SK-N-SH (cell line): ENCODE results near the gene EPDR1. TPM values are rescaled to one million over a fixed set of nuclear protein-coding genes. Genes with fewer than 3 reads are reported as not detected.

Source experiments
- CTCF ChIA-PET: fragments of 300-600, 350-600 bp; formaldehyde crosslinking; extraction: SDS; loops from one replicate; lab custom pipeline; 2021; lab: Yijun Ruan, JAX
- POLR2A ChIA-PET: fragments of 350-600 bp; sonication (Branson Sonifier 250); formaldehyde crosslinking; extraction: SDS; loops from one replicate; lab custom pipeline; 2020; ENCODE audit warnings: antibody characterized with exemption, inconsistent platforms; lab: Yijun Ruan, JAX
- DNase-seq: peaks from one replicate; pipeline ENCODE4 v3.0.0; 2012
- H2AFZ ChIP-seq: fragments of 200-600 bp; sonication (generic); 2 replicates; pipeline ENCODE4 v1.8.1; 2016; ENCODE audit warnings: antibody characterized with exemption, mild to moderate bottlenecking, low read depth
- H3F3A ChIP-seq: fragments of 200-600 bp; sonication (generic); replicated peaks from 2 replicates; pipeline ENCODE3; 2016; ENCODE audit warnings: antibody characterized with exemption, mild to moderate bottlenecking; ENCODE audit not compliant: insufficient read depth
- H3K27ac ChIP-seq, 2 experiments: fragments of 200-500 bp in 1 of 2; fragments of 200-600 bp in 1 of 2; sonication (Bioruptor generic) in 1 of 2; sonication (generic), shearing (Covaris generic) in 1 of 2; 2 replicates each; pipeline versions ENCODE4 v1.5.1 to v1.6.1; 2014 to 2016; ENCODE audit warnings: low read depth in 2 of 2, inconsistent platforms in 1 of 2, low read length in 1 of 2, mild to moderate bottlenecking in 1 of 2, mixed read lengths in 1 of 2
- H3K27me3 ChIP-seq: fragments of 200-600 bp; sonication (generic), shearing (Covaris generic); 2 replicates; pipeline ENCODE4 v1.6.1; 2016; ENCODE audit warnings: mixed run types; ENCODE audit not compliant: insufficient read depth
- H3K36me3 ChIP-seq, 2 experiments: fragments of 200-500 bp in 1 of 2; fragments of 200-600 bp in 1 of 2; sonication (Bioruptor generic) in 1 of 2; sonication (generic) in 1 of 2; replicated peaks in 1 of 2; 2 replicates each; pipeline versions ENCODE3 to v1.5.1; 2014 to 2016; ENCODE audit warnings: low read length in 1 of 2, mild to moderate bottlenecking in 1 of 2; ENCODE audit not compliant: insufficient read depth in 2 of 2, control insufficient read depth in 1 of 2
- H3K4me1 ChIP-seq, 2 experiments: fragments of 200-500 bp in 1 of 2; fragments of 200-600 bp in 1 of 2; sonication (Bioruptor generic) in 1 of 2; sonication (generic), shearing (Covaris generic) in 1 of 2; 2 replicates each; pipeline versions ENCODE4 v1.5.1 to v1.6.1; 2014 to 2016; ENCODE audit warnings: low read depth in 1 of 2, low read length in 1 of 2, mixed run types in 1 of 2; ENCODE audit not compliant: insufficient read depth in 2 of 2, control insufficient read depth in 1 of 2
- H3K4me2 ChIP-seq: fragments of 200-600 bp; sonication (generic), shearing (Covaris generic); 2 replicates; pipeline ENCODE4 v1.6.1; 2017; ENCODE audit warnings: mixed run types
- H3K4me3 ChIP-seq, 2 experiments: fragments of 200-500 bp in 1 of 2; fragments of 200-600 bp in 1 of 2; sonication (Bioruptor generic) in 1 of 2; sonication (generic), shearing (Covaris generic) in 1 of 2; 2 replicates each; pipeline versions ENCODE4 v1.5.1 to v1.8.1; 2014 to 2016; ENCODE audit warnings: low read depth in 2 of 2, inconsistent platforms in 1 of 2, low read length in 1 of 2, mild to moderate bottlenecking in 1 of 2, mixed read lengths in 1 of 2, moderate library complexity in 1 of 2
- H3K79me2 ChIP-seq: fragments of 200-600 bp; sonication (generic); 2 replicates; pipeline ENCODE4 v1.8.1; 2017; ENCODE audit warnings: mild to moderate bottlenecking; ENCODE audit not compliant: insufficient read depth
- H3K9ac ChIP-seq: fragments of 200-600 bp; sonication (generic); 2 replicates; pipeline ENCODE4 v1.6.1; 2017; ENCODE audit warnings: mixed run types
- H3K9me2 ChIP-seq: fragments of 200-600 bp; sonication (generic); 2 replicates; pipeline ENCODE4 v1.6.1; 2017; ENCODE audit warnings: mixed run types
- H3K9me3 ChIP-seq: fragments of 200-600 bp; sonication (generic); 2 replicates; pipeline ENCODE4 v1.6.1; 2017; ENCODE audit warnings: mixed run types, mild to moderate bottlenecking, moderate library complexity
- H4K20me1 ChIP-seq: fragments of 200-600 bp; sonication (generic); 2 replicates; pipeline ENCODE4 v1.6.1; 2017; ENCODE audit warnings: mild to moderate bottlenecking, mixed run types; ENCODE audit not compliant: insufficient read depth
- ELF1 ChIP-seq: IDR thresholded peaks from 2 replicates; pipeline ENCODE4 v1.4.0; 2012
- FOSL2 ChIP-seq: IDR thresholded peaks from 2 replicates; pipeline ENCODE4 v1.4.0; 2012; ENCODE audit warnings: low read depth, mild to moderate bottlenecking, moderate library complexity, borderline replicate concordance
- FOXM1 ChIP-seq: IDR thresholded peaks from 2 replicates; pipeline ENCODE4 v1.4.0; 2012; ENCODE audit warnings: low read depth, mild to moderate bottlenecking
- IRF3 ChIP-seq: fragments of 150-350 bp; IDR thresholded peaks from 2 replicates; pipeline ENCODE4 v1.6.1; 2016; ENCODE audit warnings: mild to moderate bottlenecking, low read depth, low read length
- JUND ChIP-seq: IDR thresholded peaks from 2 replicates; pipeline ENCODE4 v1.4.0; 2012
- MXI1 ChIP-seq: IDR thresholded peaks from 2 replicates; pipeline ENCODE4 v1.6.1; 2012; ENCODE audit warnings: mild to moderate bottlenecking, low read depth, low read length, improper control_type of control experiment
- NRF1 ChIP-seq: IDR thresholded peaks from 2 replicates; pipeline ENCODE4 v1.6.1; 2012; ENCODE audit warnings: low read depth, mild to moderate bottlenecking, low read length
- RCOR1 ChIP-seq: fragments of 150-350 bp; IDR thresholded peaks from 2 replicates; pipeline ENCODE4 v1.6.1; 2017; ENCODE audit warnings: antibody characterized with exemption, low read length
- SIN3A ChIP-seq: IDR thresholded peaks from 2 replicates; pipeline ENCODE4 v1.6.1; 2012; ENCODE audit warnings: low read depth, mild to moderate bottlenecking, low read length, moderate library complexity, borderline replicate concordance
- SMC3 ChIP-seq: IDR thresholded peaks from 2 replicates; pipeline ENCODE4 v1.6.1; 2012; ENCODE audit warnings: low read depth, low read length, improper control_type of control experiment
- YY1 ChIP-seq: IDR thresholded peaks from 2 replicates; pipeline ENCODE4 v1.4.0; 2012; ENCODE audit warnings: low read depth, mild to moderate bottlenecking
- WGBS: methylation state at CpG from one replicate; pipeline ENCODE4 v1.1.6; 2017; ENCODE audit warnings: low lambda C conversion rate; 5-methylcytosine and 5-hydroxymethylcytosine counted together
- polyA plus RNA-seq, 3 experiments: library from polyadenylated mRNA; depleted of rRNA; stranded (reverse); fragments of >200 nt; gene quantifications; 2 replicates each; pipeline ENCODE4 v1.2.3, GENCODE V29; 2012

The EPDR1 gene
- polyA plus RNA-seq, 1 of the 3 experiments (the other 2 are of a cell fraction) = 7.4 TPM

DNA sequence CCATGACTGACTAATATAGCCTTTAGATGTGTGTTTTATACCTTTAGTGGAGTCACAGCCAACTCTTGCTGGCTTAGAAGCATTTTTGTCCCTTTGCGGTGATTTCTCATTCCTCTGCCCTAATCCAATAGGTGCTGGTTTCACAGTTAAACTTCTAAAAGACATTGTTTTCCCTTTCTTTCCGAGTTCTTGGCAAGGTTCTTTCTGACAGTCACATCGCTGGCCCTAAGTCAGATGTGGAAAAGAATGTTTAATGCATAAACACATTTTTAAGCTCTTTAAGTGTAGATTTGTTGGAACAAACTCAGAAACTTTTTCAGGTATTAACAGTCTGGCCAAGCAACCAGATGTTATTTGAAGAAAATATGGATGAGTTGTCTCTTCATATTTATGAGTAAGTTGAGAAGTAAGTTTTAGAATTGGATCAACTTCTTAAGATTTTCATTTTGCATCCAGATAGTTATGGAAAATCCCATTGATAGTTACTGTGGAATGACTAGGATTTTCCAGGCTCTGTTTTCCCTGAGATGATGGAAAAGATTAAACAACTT lies 4.1 kb downstream of the EPDR1 start:
- H3K9ac ChIP-seq = no peak overlapping the region
- H3K9me2 ChIP-seq = no peaks in the 10 kb centered on the region
- no peaks in the 10 kb centered on the region for H3K9me3 ChIP-seq
- H3K36me3 ChIP-seq = no peaks in the 10 kb centered on the region
- peaks cover 0 to 16% of the 10 kb centered on the region in 2 experiments; a peak in 2 of 4 replicates for H3K4me1 ChIP-seq
- TF ChIP-seq SIN3A = no peak
- no peak overlapping the region for H3K4me3 ChIP-seq
- H4K20me1 ChIP-seq = no peaks in the 10 kb centered on the region
- H3K27ac ChIP-seq = no peak overlapping the region
- H3F3A ChIP-seq = no peaks in the 10 kb centered on the region
- no peak overlapping the region for H3K4me2 ChIP-seq
- H3K27me3 ChIP-seq = no peaks in the 10 kb centered on the region
- H2AFZ ChIP-seq = no peak overlapping the region
- 70% methylated on average over 3 of the region's 3 CpGs for WGBS
- H3K79me2 ChIP-seq = peaks cover 6% of the 10 kb centered on the region; the same call in 1 of the 2 replicates
- POLR2A ChIA-PET = no interaction called here
- CTCF ChIA-PET = interaction anchor here (16.2 kb wide), 1 partner anchor 21 kb away, joined by 280 read pairs; no protein-coding TSS in a partner anchor
- no peak for DNase-seq

- ChIA-PET POLR2A (no interaction called here), CTCF (interaction anchor here (1.2 kb wide), 1 partner anchor 9 kb away, joined by 4 read pairs; the partner anchor contains the start of gene SFRP4)
- Histone ChIP-seq H3F3A (no peaks in the 10 kb centered on the region), H3K4me1 (peaks cover 0 to 11% of the 10 kb centered on the region in 2 experiments; a peak in 2 of 4 replicates), H2AFZ (no peak overlapping the region), H3K9me3 (no peaks in the 10 kb centered on the region), H3K4me3 (no peak overlapping the region), H3K27me3 (no peaks in the 10 kb centered on the region), H3K36me3 (no peaks in the 10 kb centered on the region), H3K4me2 (no peak overlapping the region), H3K9ac (no peak overlapping the region), H3K9me2 (no peaks in the 10 kb centered on the region), H3K27ac (no peak overlapping the region), H3K79me2 (peaks cover 6% of the 10 kb centered on the region; the same call in 1 of the 2 replicates)
- 63% methylated on average over 1 of the region's 1 CpG for WGBS
- TF ChIP-seq ELF1 (no peak), FOXM1 (no peak), NRF1 (no peak), IRF3 (no peak), YY1 (no peak), MXI1 (no peak), FOSL2 (no peak), RCOR1 (no peak), SMC3 (no peak), JUND (no peak)
- TF ChIP-seq, all 33 proteins: peak for 0
- DNase-seq = no peak
- H4K20me1 ChIP-seq = no peaks in the 10 kb centered on the region
Measured at GRCh38 chr7:37925620-37926019, 5.2 kb downstream of the EPDR1 start.
